Ovary (tissue), 3 donors: Measurements from ENCODE around the gene FOXO6.

Source experiments
- CTCF ChIP-seq, 3 donors: fragments of 450-650 bp in 2 of 3; fragments of 200-600 bp in 1 of 3; IDR thresholded peaks; one replicate each; pipeline versions ENCODE4 v1.5.1 to v1.8.0; 2016 to 2022; ENCODE audit warnings: antibody characterized with exemption in 3 of 3, mild to moderate bottlenecking in 1 of 3
- EP300 ChIP-seq: sonication (generic); formaldehyde crosslinking; IDR thresholded peaks from one replicate; pipeline ENCODE4 v1.6.1; 2017; ENCODE audit warnings: antibody characterized with exemption
- donor health status: DM: no; HTN: no; CAD: no.

GRCh38 chr1:41342774-41343355, 18.4 kb upstream of the FOXO6 start:
- TF ChIP-seq CTCF (IDR thresholded peaks at IDR 0.05) (no peak), EP300 (no peak)
